Neuronal stem cell (in vitro differentiated cells): ENCODE measurements around the gene AOPEP.

Experiments used
- DNase-seq: peaks from one replicate; pipeline ENCODE4 v3.0.0-alpha.2; 2013; ENCODE audit warnings: low spot score
- H2AFZ ChIP-seq: one replicate; pipeline ENCODE4 v1.6.1; 2013; ENCODE audit warnings: mild to moderate bottlenecking, low read length, inconsistent platforms
- H2AK5ac ChIP-seq: 2 replicates; pipeline ENCODE4 v1.6.1; 2013; ENCODE audit warnings: low read depth, mild to moderate bottlenecking, inconsistent platforms, low read length, moderate library complexity, mixed read lengths
- H2BK120ac ChIP-seq: 2 replicates; pipeline ENCODE4 v1.6.1; 2013; ENCODE audit warnings: low read depth, mild to moderate bottlenecking, inconsistent platforms, low read length, moderate library complexity, mixed read lengths
- H2BK12ac ChIP-seq: one replicate; pipeline ENCODE4 v1.6.1; 2013; ENCODE audit warnings: low read length, inconsistent platforms
- H2BK15ac ChIP-seq: 2 replicates; pipeline ENCODE4 v1.6.1; 2013; ENCODE audit warnings: mild to moderate bottlenecking, low read length, inconsistent platforms, mixed read lengths
- H2BK5ac ChIP-seq: one replicate; pipeline ENCODE4 v1.6.1; 2013; ENCODE audit warnings: inconsistent platforms, mild to moderate bottlenecking, low read length, moderate library complexity
- H3K14ac ChIP-seq: one replicate; pipeline ENCODE4 v1.6.1; 2013; ENCODE audit warnings: low read length, inconsistent platforms
- H3K18ac ChIP-seq: 2 replicates; pipeline ENCODE4 v1.6.1; 2013; ENCODE audit warnings: low read length, inconsistent platforms
- H3K23ac ChIP-seq: 2 replicates; pipeline ENCODE4 v1.6.1; 2013; ENCODE audit warnings: low read depth, mild to moderate bottlenecking, mixed read lengths, low read length, inconsistent platforms; ENCODE audit not compliant: poor library complexity
- H3K27ac ChIP-seq: replicated peaks from 3 replicates; pipeline ENCODE4 v1.5.1; 2013; ENCODE audit warnings: low read length, inconsistent platforms
- H3K27me3 ChIP-seq, 3 experiments: 2 replicates each; pipeline ENCODE4 v1.6.1; 2013; ENCODE audit warnings: low read length in 3 of 3, mild to moderate bottlenecking in 2 of 3, inconsistent platforms in 1 of 3, low read depth in 1 of 3, mixed read lengths in 1 of 3, moderate library complexity in 1 of 3; ENCODE audit not compliant: control insufficient read depth in 3 of 3, insufficient read depth in 3 of 3
- H3K36me3 ChIP-seq, 2 donors: replicated peaks in 1 of 2; 2 replicates each; pipeline ENCODE4 v1.6.1; 2013; ENCODE audit warnings: low read length in 2 of 2; ENCODE audit not compliant: control insufficient read depth in 2 of 2, insufficient read depth in 2 of 2
- H3K4ac ChIP-seq: 2 replicates; pipeline ENCODE4 v1.6.1; 2013; ENCODE audit warnings: inconsistent platforms, mild to moderate bottlenecking, low read length, moderate library complexity
- H3K4me1 ChIP-seq, 2 donors: 1 replicate in 1 of 2; 2 replicates in 1 of 2; pipeline ENCODE4 v1.6.1; 2013; ENCODE audit warnings: low read length in 2 of 2, low read depth in 1 of 2; ENCODE audit not compliant: control insufficient read depth in 2 of 2, insufficient read depth in 1 of 2
- H3K4me2 ChIP-seq: one replicate; pipeline ENCODE4 v1.6.1; 2013; ENCODE audit warnings: mild to moderate bottlenecking, low read length, inconsistent platforms; ENCODE audit not compliant: insufficient read depth, poor library complexity, severe bottlenecking
- H3K4me3 ChIP-seq, 2 donors: 2 replicates each; pipeline ENCODE4 v1.5.1; 2013; ENCODE audit warnings: low read length in 2 of 2, mild to moderate bottlenecking in 2 of 2, inconsistent platforms in 1 of 2, moderate library complexity in 1 of 2
- H3K79me1 ChIP-seq: one replicate; pipeline ENCODE4 v1.6.1; 2013; ENCODE audit warnings: low read depth, mild to moderate bottlenecking, inconsistent platforms, low read length, moderate library complexity
- H3K9ac ChIP-seq: one replicate; pipeline ENCODE4 v1.6.1; 2013; ENCODE audit warnings: mild to moderate bottlenecking, low read depth, low read length, inconsistent platforms; ENCODE audit not compliant: poor library complexity
- H3K9me3 ChIP-seq, 2 donors: replicated peaks in 1 of 2; 2 replicates each; pipeline versions ENCODE3 to v1.6.1; 2013; ENCODE audit warnings: low read length in 2 of 2, mild to moderate bottlenecking in 2 of 2, inconsistent platforms in 1 of 2, low read depth in 1 of 2, mixed read lengths in 1 of 2, moderate library complexity in 1 of 2; ENCODE audit not compliant: control insufficient read depth in 2 of 2, insufficient read depth in 1 of 2
- H4K8ac ChIP-seq: one replicate; pipeline ENCODE4 v1.6.1; 2013; ENCODE audit warnings: low read depth, mild to moderate bottlenecking, inconsistent platforms, low read length, moderate library complexity
- H4K91ac ChIP-seq: one replicate; pipeline ENCODE4 v1.6.1; 2013; ENCODE audit warnings: low read length, low read depth, mild to moderate bottlenecking, inconsistent platforms; ENCODE audit not compliant: poor library complexity
- WGBS, 2 donors: extraction: QIAGEN DNeasy Blood & Tissue Kit; methylation state at CpG; one replicate each; pipeline ENCODE4 v1.1.7; 2013; ENCODE audit warnings: missing lambda C conversion rate in 2 of 2, mixed read lengths in 1 of 2; ENCODE audit not compliant: insufficient read length in 2 of 2, insufficient replicate concordance in 1 of 2; ENCODE audit errors: extremely low coverage in 2 of 2; 5-methylcytosine and 5-hydroxymethylcytosine counted together

AOPEP gene

GRCh38 chr9:94979904-94980507, 253.5 kb downstream of the AOPEP start:
- H3K9me3 ChIP-seq: no peaks in the 10 kb centered on the region
- H3K27me3 ChIP-seq: no peaks in the 10 kb centered on the region
- H2AFZ ChIP-seq: no peak overlapping the region
- no CpG with 5 or more reads among the region's 9 CpGs for whole genome bisulfite sequencing, 2 donors
- no peak overlapping the region for H2BK15ac ChIP-seq
- no peak overlapping the region for H3K27ac ChIP-seq
- DNase-seq: no peak
- no peak overlapping the region for H3K9ac ChIP-seq
- H3K18ac ChIP-seq: peak overlapping the region; percentile 49
- H3K79me1 ChIP-seq: no peaks in the 10 kb centered on the region
- no peak overlapping the region for H3K4me2 ChIP-seq
- H3K4me1 ChIP-seq: peaks cover 18% of the 10 kb centered on the region in 2 donors
- H2BK5ac ChIP-seq: no peak overlapping the region
- peak overlapping the region; percentile 86 for H4K8ac ChIP-seq
- H3K4ac ChIP-seq: no peak overlapping the region
- no peak overlapping the region for H4K91ac ChIP-seq
- H3K23ac ChIP-seq: peak overlapping the region; percentile 44
- H2BK12ac ChIP-seq: no peak overlapping the region
- peak overlapping the region; percentile 86 for H2AK5ac ChIP-seq
- no peaks in the 10 kb centered on the region for H3K36me3 ChIP-seq
- peak overlapping the region; percentile 63 for H3K14ac ChIP-seq
- H2BK120ac ChIP-seq: no peak overlapping the region
- no peak overlapping the region for H3K4me3 ChIP-seq

- Histone ChIP-seq H2BK120ac (no peak overlapping the region), H2AFZ (no peak overlapping the region), H2BK12ac (peak overlapping the region; percentile 17), H3K27ac (no peak overlapping the region), H2AK5ac (no peak overlapping the region), H3K4me3 (no peak overlapping the region), H3K27me3 (no peaks in the 10 kb centered on the region), H2BK15ac (no peak overlapping the region), H3K14ac (no peak overlapping the region), H3K9ac (no peak overlapping the region), H2BK5ac (no peak overlapping the region), H3K4me1 (peaks cover 18% of the 10 kb centered on the region in 2 donors), H3K36me3 (no peaks in the 10 kb centered on the region), H3K4ac (no peak overlapping the region), H4K8ac (no peak overlapping the region), H3K4me2 (no peak overlapping the region), H3K18ac (peak overlapping the region; percentile 9), H4K91ac (no peak overlapping the region), H3K79me1 (no peaks in the 10 kb centered on the region), H3K9me3 (no peaks in the 10 kb centered on the region), H3K23ac (no peak overlapping the region)
- no peak for DNase-seq
- WGBS, 2 donors: no CpG with 5 or more reads among the region's 9 CpGs
Measured at GRCh38 chr9:94980947-94981722, 254.6 kb downstream of the AOPEP start.

- Histone ChIP-seq H3K27ac (no peak overlapping the region), H3K4me3 (no peak overlapping the region), H3K18ac (no peak overlapping the region), H3K36me3 (no peaks in the 10 kb centered on the region), H2BK120ac (no peak overlapping the region), H4K8ac (no peak overlapping the region), H3K4ac (no peak overlapping the region), H4K91ac (no peak overlapping the region), H3K79me1 (no peaks in the 10 kb centered on the region), H2BK12ac (no peak overlapping the region), H3K9ac (no peak overlapping the region), H2BK5ac (no peak overlapping the region), H3K4me2 (no peak overlapping the region), H3K23ac (no peak overlapping the region), H3K4me1 (peaks cover 18% of the 10 kb centered on the region in 2 donors), H2AFZ (no peak overlapping the region), H2AK5ac (no peak overlapping the region), H2BK15ac (no peak overlapping the region), H3K27me3 (no peaks in the 10 kb centered on the region), H3K14ac (no peak overlapping the region), H3K9me3 (no peaks in the 10 kb centered on the region)
- no CpG with 5 or more reads among the region's 3 CpGs for WGBS, 2 donors
- no peak for DNase-seq
Measured at GRCh38 chr9:94981723-94982090, 255.2 kb downstream of the AOPEP start.

GRCh38 chr9:94982211-94982610, 255.7 kb downstream of the AOPEP start:
- no peak overlapping the region for H3K4ac ChIP-seq
- no peak overlapping the region for H3K27ac ChIP-seq
- H3K14ac ChIP-seq: no peak overlapping the region
- H4K91ac ChIP-seq: no peak overlapping the region
- H2AFZ ChIP-seq: no peak overlapping the region
- no peak overlapping the region for H2BK5ac ChIP-seq
- H3K79me1 ChIP-seq: no peaks in the 10 kb centered on the region
- H3K4me3 ChIP-seq: no peak overlapping the region
- H2BK12ac ChIP-seq: no peak overlapping the region
- H3K18ac ChIP-seq: no peak overlapping the region
- H3K9ac ChIP-seq: no peak overlapping the region
- H3K36me3 ChIP-seq: no peaks in the 10 kb centered on the region
- H3K27me3 ChIP-seq: no peaks in the 10 kb centered on the region
- H2AK5ac ChIP-seq: no peak overlapping the region
- no peak overlapping the region for H3K4me2 ChIP-seq
- no CpG with 5 or more reads among the region's 6 CpGs for WGBS, 2 donors
- no peak overlapping the region for H4K8ac ChIP-seq
- no peak overlapping the region for H3K23ac ChIP-seq
- no peak overlapping the region for H2BK15ac ChIP-seq
- no peak for DNase-seq
- peaks cover 18% of the 10 kb centered on the region in 2 donors for H3K4me1 ChIP-seq
- no peaks in the 10 kb centered on the region for H3K9me3 ChIP-seq
- no peak overlapping the region for H2BK120ac ChIP-seq
